HEK293T (cell line): ENCODE results near the gene SHOC1.

Source experiments
- ARNT ChIP-seq: fragments of 450-650 bp; IDR thresholded peaks from 2 replicates; pipeline ENCODE4 v1.6.1; 2017; ENCODE audit warnings: mild to moderate bottlenecking
- ELF4 ChIP-seq: fragments of 450-650 bp; IDR thresholded peaks from 2 replicates; pipeline ENCODE4 v1.6.1; 2017; ENCODE audit warnings: antibody characterized with exemption
- FOXA1 ChIP-seq: fragments of 450-650 bp; IDR thresholded peaks from 2 replicates; pipeline ENCODE4 v1.6.1; 2016; ENCODE audit warnings: mild to moderate bottlenecking
- FOXM1 ChIP-seq: fragments of 450-650 bp; IDR thresholded peaks from 2 replicates; pipeline ENCODE4 v1.6.1; 2017; ENCODE audit warnings: mild to moderate bottlenecking, borderline replicate concordance
- LEF1 ChIP-seq: fragments of 450-650 bp; IDR thresholded peaks from 2 replicates; pipeline ENCODE4 v1.6.1; 2017; ENCODE audit warnings: mild to moderate bottlenecking, borderline replicate concordance

DNA sequence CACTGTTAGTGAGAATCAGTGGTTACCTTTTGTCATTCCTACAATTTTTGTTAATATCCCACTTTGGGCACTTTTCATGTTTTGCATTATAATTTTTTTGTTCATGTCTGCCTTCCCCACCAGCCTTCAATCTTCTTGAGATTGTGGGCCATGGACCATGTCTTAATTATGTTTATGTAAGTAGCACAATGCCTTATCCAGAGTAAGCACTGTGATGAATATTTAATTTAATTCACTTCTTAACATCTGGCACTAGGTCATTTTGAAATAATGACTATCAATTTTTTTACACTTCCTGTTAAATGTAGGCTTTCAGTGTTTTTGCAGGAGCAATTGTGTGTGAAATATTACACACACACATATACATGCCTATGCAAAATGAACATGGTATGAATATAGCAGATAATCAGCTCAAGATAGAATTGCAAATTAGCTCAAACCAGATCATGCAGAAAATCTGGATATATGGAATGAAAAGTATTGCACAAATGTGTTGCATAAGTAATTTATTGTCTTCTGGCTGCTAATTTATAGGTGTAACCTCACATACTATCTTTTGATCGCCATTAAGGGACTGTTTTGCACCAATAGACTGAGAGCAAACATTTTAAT is 5.3 kb upstream of the SHOC1 start:
- TF ChIP-seq LEF1 (no peak), ARNT (no peak), FOXM1 (no peak), FOXA1 (no peak), ELF4 (no peak)
